Keratinocyte (primary cell): ENCODE results near the gene DLG1. TPM values are rescaled to one million over a fixed set of nuclear protein-coding genes. Genes with fewer than 3 reads are reported as not detected.

ENCODE experiments used
- DNase-seq: peaks from one replicate; pipeline ENCODE4 v3.0.0-alpha.2; 2011; ENCODE audit warnings: low read depth, missing footprints, low spot score
- FAIRE-seq: peaks from 2 replicates; lab custom pipeline; 2011; peaks lifted over from hg19 to GRCh38; lab: Jason Lieb, UNC
- H2AFZ ChIP-seq: 2 replicates; pipeline ENCODE4 v1.6.0; 2012; ENCODE audit warnings: low read length, control low read depth, inconsistent platforms; ENCODE audit not compliant: control insufficient read depth
- H3K27ac ChIP-seq: 2 replicates; pipeline ENCODE4 v1.5.1; 2011; ENCODE audit warnings: low read length; ENCODE audit not compliant: control insufficient read depth, insufficient read depth
- H3K27me3 ChIP-seq: 3 replicates; pipeline ENCODE4 v1.6.0; 2011; ENCODE audit warnings: low read length; ENCODE audit not compliant: control insufficient read depth, insufficient read depth; ENCODE audit errors: extremely low read depth
- H3K36me3 ChIP-seq, 2 experiments: 2 replicates in 1 of 2; 3 replicates in 1 of 2; pipeline ENCODE4 v1.5.1; 2011; ENCODE audit warnings: low read length in 2 of 2, mild to moderate bottlenecking in 1 of 2; ENCODE audit not compliant: control insufficient read depth in 2 of 2, insufficient read depth in 2 of 2; ENCODE audit errors: extremely low read depth in 1 of 2
- H3K4me1 ChIP-seq: 3 replicates; pipeline ENCODE4 v1.5.1; 2011; ENCODE audit warnings: low read length; ENCODE audit not compliant: control insufficient read depth, insufficient read depth; ENCODE audit errors: extremely low read depth
- H3K4me2 ChIP-seq: 3 replicates; pipeline ENCODE4 v1.6.0; 2011; ENCODE audit warnings: low read depth, low read length; ENCODE audit not compliant: control insufficient read depth, insufficient read depth; ENCODE audit errors: extremely low read depth
- H3K4me3 ChIP-seq, 3 experiments: fragments of 200-600 bp in 1 of 3; sonication (generic) in 1 of 3; 2 replicates in 2 of 3; 3 replicates in 1 of 3; pipeline ENCODE4 v1.5.1; 2011 to 2016; ENCODE audit warnings: low read length in 3 of 3, mild to moderate bottlenecking in 3 of 3, control low read depth in 2 of 3, inconsistent platforms in 1 of 3, low read depth in 1 of 3, mixed read lengths in 1 of 3, mixed run types in 1 of 3, moderate library complexity in 1 of 3; ENCODE audit not compliant: control insufficient read depth in 2 of 3, insufficient read depth in 2 of 3; ENCODE audit errors: extremely low read depth in 1 of 3
- H3K79me2 ChIP-seq: 2 replicates; pipeline ENCODE4 v1.6.0; 2012; ENCODE audit warnings: low read length; ENCODE audit not compliant: control insufficient read depth, insufficient read depth
- H3K9ac ChIP-seq: 3 replicates; pipeline ENCODE4 v1.6.0; 2011; ENCODE audit warnings: low read length; ENCODE audit not compliant: control insufficient read depth, insufficient read depth; ENCODE audit errors: extremely low read depth
- H3K9me1 ChIP-seq: 3 replicates; pipeline ENCODE4 v1.6.0; 2011; ENCODE audit warnings: low read length; ENCODE audit not compliant: control insufficient read depth, insufficient read depth; ENCODE audit errors: extremely low read depth
- H3K9me3 ChIP-seq: 2 replicates; pipeline ENCODE4 v1.5.1; 2012; ENCODE audit warnings: low read depth, low read length; ENCODE audit not compliant: control insufficient read depth
- H4K20me1 ChIP-seq: 3 replicates; pipeline ENCODE4 v1.6.0; 2011; ENCODE audit warnings: low read length; ENCODE audit not compliant: control insufficient read depth, insufficient read depth; ENCODE audit errors: extremely low read depth
- CTCF ChIP-seq, 3 experiments: IDR thresholded peaks in 1 of 3; conservative IDR thresholded peaks in 1 of 3; optimal IDR thresholded peaks in 1 of 3; 2 replicates in 2 of 3; 3 replicates in 1 of 3; pipeline versions ENCODE3 to v1.5.1; 2011; ENCODE audit warnings: low read length in 3 of 3, mild to moderate bottlenecking in 3 of 3, moderate library complexity in 2 of 3, control low read depth in 1 of 3, inconsistent platforms in 1 of 3; ENCODE audit not compliant: insufficient read depth in 2 of 3; ENCODE audit errors: extremely low read depth in 1 of 3
- EZH2 ChIP-seq: IDR thresholded peaks from one replicate; pipeline ENCODE4 v1.6.1; 2012; ENCODE audit warnings: inconsistent platforms, mild to moderate bottlenecking, low read length, moderate library complexity
- dilution Hi-C: fragments of 300-500 bp; cut with MboI; formaldehyde crosslinking; loops from one replicate; pipeline ENCODE4 v1.7.0; 2020; ENCODE audit warnings: low sequenced_read_pairs; ENCODE audit not compliant: extremely low pct_ligation_motif_present
- polyA plus RNA-seq, 5 experiments: library from polyadenylated mRNA; depleted of rRNA in 3 of 5; stranded (reverse) in 3 of 5; stranded (forward) in 1 of 5; unstranded in 1 of 5; fragments of >200 nt; gene quantifications; 1 replicate in 1 of 5; 2 replicates in 3 of 5; 3 replicates in 1 of 5; pipeline versions ENCODE4 v1.2.1 to v1.2.3, GENCODE V29; 2011 to 2012; ENCODE audit warnings: missing spikeins in 2 of 5, low read depth in 1 of 5, low replicate concordance in 1 of 5

DLG1 gene
- polyA plus RNA-seq, 1 donor (not counting 4 experiments of a cell fraction or from before 2014, with no cell fraction given): 139 TPM

- H3K9me1 ChIP-seq: no peaks in the 10 kb centered on the region
- H3K4me2 ChIP-seq: no peak overlapping the region
- no peaks in the 10 kb centered on the region for H3K4me1 ChIP-seq
- H3K9ac ChIP-seq: no peak overlapping the region
- H3K27me3 ChIP-seq: no peaks in the 10 kb centered on the region
- no peak for TF ChIP-seq EZH2
- TF ChIP-seq CTCF (optimal IDR thresholded peaks at IDR 0.05 in 1 of 3, IDR thresholded peaks at IDR 0.05 in 1 of 3, conservative IDR thresholded peaks at IDR 0.05 in 1 of 3; ENCODE audit: extremely low read depth in 1 of 3, insufficient read depth in 2 of 3, low read length in 3 of 3): no peak
- H3K79me2 ChIP-seq: no peaks in the 10 kb centered on the region
- FAIRE-seq (no peak), DNase-seq (no peak)
- no peak overlapping the region for H3K27ac ChIP-seq
- H3K9me3 ChIP-seq: no peaks in the 10 kb centered on the region
- H3K4me3 ChIP-seq: no peak overlapping the region
- dilution Hi-C loops: no loop called here
- no peaks in the 10 kb centered on the region for H3K36me3 ChIP-seq
- no peak overlapping the region for H2AFZ ChIP-seq
- H4K20me1 ChIP-seq: no peaks in the 10 kb centered on the region
Measured at GRCh38 chr3:197009532-197010019, 288.8 kb downstream of the DLG1 start.

- H3K9ac ChIP-seq: no peak overlapping the region
- H3K36me3 ChIP-seq: no peaks in the 10 kb centered on the region
- no peaks in the 10 kb centered on the region for H3K9me3 ChIP-seq
- dilution Hi-C loops: no loop called here
- H4K20me1 ChIP-seq: no peaks in the 10 kb centered on the region
- no peaks in the 10 kb centered on the region for H3K27me3 ChIP-seq
- TF ChIP-seq EZH2: no peak
- TF ChIP-seq CTCF (optimal IDR thresholded peaks at IDR 0.05 in 1 of 3, IDR thresholded peaks at IDR 0.05 in 1 of 3, conservative IDR thresholded peaks at IDR 0.05 in 1 of 3; ENCODE audit: extremely low read depth in 1 of 3, insufficient read depth in 2 of 3, low read length in 3 of 3): no peak
- H2AFZ ChIP-seq: no peak overlapping the region
- H3K9me1 ChIP-seq: no peaks in the 10 kb centered on the region
- no peak overlapping the region for H3K4me3 ChIP-seq
- H3K4me1 ChIP-seq: peaks cover 5% of the 10 kb centered on the region
- H3K79me2 ChIP-seq: no peaks in the 10 kb centered on the region
- FAIRE-seq (no peak), DNase-seq (no peak)
- no peak overlapping the region for H3K4me2 ChIP-seq
- H3K27ac ChIP-seq: no peak overlapping the region
Measured at GRCh38 chr3:197008436-197009209, 289.8 kb downstream of the DLG1 start.
